Nephron progenitor cell (in vitro differentiated cells): ENCODE measurements around the gene KCNMA1.
A peak's percentile ranks its signal among the peaks of the same experiment; 100 is the strongest.

ENCODE experiments used
- DNase-seq: peaks from one replicate; pipeline ENCODE4 v3.0.0; 2021
- H3K27ac Mint-ChIP-seq: 2 replicates; pipeline ENCODE4 v1.8.0; 2021; ENCODE audit warnings: mild to moderate bottlenecking, moderate library complexity, mixed read lengths
- H3K27me3 Mint-ChIP-seq: 2 replicates; pipeline ENCODE4 v1.8.0; 2021; ENCODE audit warnings: mild to moderate bottlenecking, low read depth, mixed read lengths; ENCODE audit not compliant: poor library complexity
- H3K36me3 Mint-ChIP-seq: 2 replicates; pipeline ENCODE4 v1.8.0; 2021; ENCODE audit warnings: low read depth, mixed read lengths
- H3K4me1 Mint-ChIP-seq: 2 replicates; pipeline ENCODE4 v1.8.0; 2021; ENCODE audit warnings: mixed read lengths
- H3K4me3 Mint-ChIP-seq: 2 replicates; pipeline ENCODE4 v1.8.0; 2021; ENCODE audit warnings: mild to moderate bottlenecking, moderate library complexity, mixed read lengths
- H3K9me3 Mint-ChIP-seq: 2 replicates; pipeline ENCODE4 v1.8.0; 2021; ENCODE audit warnings: mild to moderate bottlenecking, moderate library complexity, mixed read lengths
- TF ChIP-seq, protein P1 (sequence below): fragments of 200-600 bp; sonication (generic); IDR thresholded peaks from 2 replicates; pipeline ENCODE4 v1.5.0; 2021; ENCODE audit warnings: antibody characterized with exemption

Gene KCNMA1

GRCh38 chr10:77051837-77052236 lies 585.8 kb downstream of the KCNMA1 start:
- Mint-ChIP-seq H3K9me3 (no peaks in the 10 kb centered on the region), H3K4me3 (no peak overlapping the region), H3K27me3 (peaks cover 6% of the 10 kb centered on the region), H3K4me1 (peaks cover 5% of the 10 kb centered on the region), H3K36me3 (no peaks in the 10 kb centered on the region), H3K27ac (no peak overlapping the region)
- no peak for DNase-seq
- TF ChIP-seq, protein P1, sequence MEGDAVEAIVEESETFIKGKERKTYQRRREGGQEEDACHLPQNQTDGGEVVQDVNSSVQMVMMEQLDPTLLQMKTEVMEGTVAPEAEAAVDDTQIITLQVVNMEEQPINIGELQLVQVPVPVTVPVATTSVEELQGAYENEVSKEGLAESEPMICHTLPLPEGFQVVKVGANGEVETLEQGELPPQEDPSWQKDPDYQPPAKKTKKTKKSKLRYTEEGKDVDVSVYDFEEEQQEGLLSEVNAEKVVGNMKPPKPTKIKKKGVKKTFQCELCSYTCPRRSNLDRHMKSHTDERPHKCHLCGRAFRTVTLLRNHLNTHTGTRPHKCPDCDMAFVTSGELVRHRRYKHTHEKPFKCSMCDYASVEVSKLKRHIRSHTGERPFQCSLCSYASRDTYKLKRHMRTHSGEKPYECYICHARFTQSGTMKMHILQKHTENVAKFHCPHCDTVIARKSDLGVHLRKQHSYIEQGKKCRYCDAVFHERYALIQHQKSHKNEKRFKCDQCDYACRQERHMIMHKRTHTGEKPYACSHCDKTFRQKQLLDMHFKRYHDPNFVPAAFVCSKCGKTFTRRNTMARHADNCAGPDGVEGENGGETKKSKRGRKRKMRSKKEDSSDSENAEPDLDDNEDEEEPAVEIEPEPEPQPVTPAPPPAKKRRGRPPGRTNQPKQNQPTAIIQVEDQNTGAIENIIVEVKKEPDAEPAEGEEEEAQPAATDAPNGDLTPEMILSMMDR: no peak

GRCh38 chr10:77049896-77050295 lies 587.7 kb downstream of the KCNMA1 start:
- Mint-ChIP-seq H3K4me3 (no peak overlapping the region), H3K27ac (no peak overlapping the region), H3K9me3 (no peaks in the 10 kb centered on the region), H3K36me3 (no peaks in the 10 kb centered on the region), H3K4me1 (peaks cover 5% of the 10 kb centered on the region), H3K27me3 (peaks cover 6% of the 10 kb centered on the region)
- TF ChIP-seq, protein P1: no peak
- DNase-seq: no peak

GRCh38 chr10:77049146-77049545 lies 588.5 kb downstream of the KCNMA1 start:
- DNase-seq: no peak
- Mint-ChIP-seq H3K36me3 (no peaks in the 10 kb centered on the region), H3K4me1 (peaks cover 5% of the 10 kb centered on the region), H3K4me3 (no peak overlapping the region), H3K27me3 (peaks cover 6% of the 10 kb centered on the region), H3K27ac (peak overlapping the region; percentile 13), H3K9me3 (no peaks in the 10 kb centered on the region)
- TF ChIP-seq, protein P1: no peak

- TF ChIP-seq, protein P1: no peak
- Mint-ChIP-seq H3K27ac (no peak overlapping the region), H3K27me3 (no peaks in the 10 kb centered on the region), H3K36me3 (no peaks in the 10 kb centered on the region), H3K9me3 (no peaks in the 10 kb centered on the region), H3K4me3 (no peak overlapping the region), H3K4me1 (peaks cover 12% of the 10 kb centered on the region)
- DNase-seq: no peak
Measured at GRCh38 chr10:77045085-77045484, 592.5 kb downstream of the KCNMA1 start.

DNA sequence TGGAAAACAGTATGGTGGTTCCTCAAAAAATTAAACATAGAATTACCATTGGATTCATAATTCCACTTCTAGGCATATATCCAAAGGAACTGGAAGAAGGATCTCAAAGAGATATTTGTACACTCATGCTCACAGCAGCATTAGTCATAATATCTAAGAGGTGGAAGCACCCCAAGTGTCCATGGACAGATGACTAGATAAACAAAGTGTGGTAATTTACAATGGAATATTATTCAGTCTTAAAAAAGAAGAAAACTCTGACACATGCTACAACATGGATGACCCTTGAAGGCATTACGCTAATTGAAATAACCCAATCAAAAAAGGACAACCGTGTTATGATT lies 594.2 kb downstream of the KCNMA1 start:
- H3K4me1 Mint-ChIP-seq: peaks cover 22% of the 10 kb centered on the region
- H3K4me3 Mint-ChIP-seq: no peak overlapping the region
- H3K36me3 Mint-ChIP-seq: no peaks in the 10 kb centered on the region

More for the DNA sequence above, 594.2 kb downstream of the KCNMA1 start:
- H3K27ac Mint-ChIP-seq: no peak overlapping the region
- no peak for DNase-seq
- TF ChIP-seq, protein P1: no peak
- no peaks in the 10 kb centered on the region for H3K9me3 Mint-ChIP-seq
- H3K27me3 Mint-ChIP-seq: no peaks in the 10 kb centered on the region
